Measurements from ENCODE around the gene CACNB2. TPM values are rescaled to one million over a fixed set of nuclear protein-coding genes. Genes with fewer than 3 reads are reported as not detected.
A peak's percentile ranks its signal among the peaks of the same experiment; 100 is the strongest.

The CACNB2 gene
- total RNA-seq, 1 donor from 2014 or later, result 3.5 TPM

- Histone ChIP-seq H3F3A (ENCODE audit: low read depth) (no peaks in the 10 kb centered on the region), H2AFZ (replicated peaks) (no peak overlapping the region), H3K79me2 (ENCODE audit: low read depth) (no peaks in the 10 kb centered on the region), H4K20me1 (ENCODE audit: low read depth) (no peaks in the 10 kb centered on the region), H3K27me3 (no peaks in the 10 kb centered on the region), H3K4me1 (no peaks in the 10 kb centered on the region), H3K36me3 (no peaks in the 10 kb centered on the region), H3K9ac (no peak overlapping the region), H3K4me2 (no peak overlapping the region), H3K9me3 (ENCODE audit: low read depth) (no peaks in the 10 kb centered on the region), H3K4me3 (no peak overlapping the region), H3K27ac (no peak overlapping the region)
- Mint-ChIP-seq H3K27me3 (ENCODE audit: insufficient read depth, low read depth) (no peaks in the 10 kb centered on the region), H3K27ac (no peak overlapping the region), H3K4me3 (no peak overlapping the region), H3K4me1 (no peaks in the 10 kb centered on the region), H3K9me3 (no peaks in the 10 kb centered on the region), H3K36me3 (no peaks in the 10 kb centered on the region)
- DNase-seq (ENCODE audit: low spot score), result no peak
- TF ChIP-seq CTCF (IDR thresholded peaks at IDR 0.05) (no peak), EZH2 (IDR thresholded peaks at IDR 0.05) (no peak), EZH2phosphoT487 (IDR thresholded peaks at IDR 0.05) (no peak)
These were observed 346.2 kb downstream of the CACNB2 start for GRCh38 chr10:18486438-18486837.

DNA sequence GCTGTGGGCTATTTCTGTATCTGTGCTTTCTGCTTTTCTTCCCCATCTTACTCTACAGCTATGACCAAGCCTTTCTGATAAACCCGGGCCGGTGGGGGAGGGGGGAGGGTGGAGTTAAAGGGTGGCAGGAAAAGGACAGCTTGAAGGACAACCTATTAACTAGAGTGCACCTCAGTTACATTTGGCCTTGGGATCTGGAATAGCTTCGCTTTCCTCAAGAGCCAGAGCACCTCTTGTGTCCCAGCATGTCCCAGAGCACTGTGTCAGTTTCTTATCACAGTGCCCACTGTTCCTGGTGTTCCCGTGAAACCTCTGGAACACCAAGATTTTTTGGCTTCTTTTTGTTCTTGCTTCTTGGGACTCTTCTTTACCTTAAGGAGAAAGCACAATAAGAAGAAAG, 350.5 kb downstream of the CACNB2 start:
- H3K4me2 ChIP-seq, result no peak overlapping the region
- H3K79me2 ChIP-seq (ENCODE audit: low read depth), result no peaks in the 10 kb centered on the region
- H3K27me3 ChIP-seq, result no peaks in the 10 kb centered on the region
- no peak overlapping the region for H3K27ac Mint-ChIP-seq
- TF ChIP-seq EZH2phosphoT487 (IDR thresholded peaks at IDR 0.05) (no peak), CTCF (IDR thresholded peaks at IDR 0.05) (no peak), EZH2 (IDR thresholded peaks at IDR 0.05) (no peak)
- peaks cover 2% of the 10 kb centered on the region for H3K9me3 Mint-ChIP-seq
- no peak overlapping the region for H3K4me3 Mint-ChIP-seq
- no peaks in the 10 kb centered on the region for H3K4me1 Mint-ChIP-seq
- H3K36me3 Mint-ChIP-seq, result no peaks in the 10 kb centered on the region
- H3K27me3 Mint-ChIP-seq (ENCODE audit: insufficient read depth, low read depth), result no peaks in the 10 kb centered on the region
- DNase-seq (ENCODE audit: low spot score), result no peak
- H3K4me1 ChIP-seq, result no peaks in the 10 kb centered on the region
- H4K20me1 ChIP-seq (ENCODE audit: low read depth), result no peaks in the 10 kb centered on the region
- no peak overlapping the region for H2AFZ ChIP-seq (replicated peaks)
- no peaks in the 10 kb centered on the region for H3F3A ChIP-seq (ENCODE audit: low read depth)
- H3K4me3 ChIP-seq, result no peak overlapping the region
- no peak overlapping the region for H3K27ac ChIP-seq
- no peaks in the 10 kb centered on the region for H3K36me3 ChIP-seq
- no peaks in the 10 kb centered on the region for H3K9me3 ChIP-seq (ENCODE audit: low read depth)
- no peak overlapping the region for H3K9ac ChIP-seq

DNA sequence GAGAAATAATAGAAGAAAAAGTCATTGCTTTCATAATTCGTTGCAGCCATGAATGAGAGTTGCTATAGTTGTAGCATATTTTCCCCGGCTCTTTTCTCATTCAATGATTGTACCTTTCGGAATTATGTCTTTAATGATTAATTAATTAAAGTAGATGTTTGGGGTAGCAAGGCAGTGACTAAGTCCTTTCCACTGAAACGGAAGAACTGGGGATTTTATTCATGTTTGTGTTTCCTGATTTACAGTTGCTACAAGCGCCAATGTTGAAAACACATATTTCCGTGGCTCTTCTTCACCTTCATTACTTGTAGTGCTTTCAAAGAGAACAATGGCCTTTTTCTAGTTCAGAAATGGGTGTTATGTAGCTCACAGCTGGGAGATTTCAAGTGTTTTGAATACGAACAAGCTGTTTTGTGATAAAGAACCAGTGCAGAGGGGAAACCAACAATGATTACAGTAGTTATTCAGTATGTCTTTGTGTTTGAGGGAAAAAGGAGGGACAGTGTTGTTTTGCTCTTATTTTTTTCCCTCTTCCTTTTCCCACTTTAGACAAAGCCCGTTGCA, 357.7 kb downstream of the CACNB2 start:
- Mint-ChIP-seq H3K4me3 (no peak overlapping the region), H3K36me3 (no peaks in the 10 kb centered on the region), H3K4me1 (peaks cover 3% of the 10 kb centered on the region), H3K27ac (no peak overlapping the region), H3K27me3 (ENCODE audit: insufficient read depth, low read depth) (no peaks in the 10 kb centered on the region), H3K9me3 (peaks cover 2% of the 10 kb centered on the region)
- Histone ChIP-seq H3K9me3 (ENCODE audit: low read depth) (no peaks in the 10 kb centered on the region), H3K36me3 (no peaks in the 10 kb centered on the region), H4K20me1 (ENCODE audit: low read depth) (no peaks in the 10 kb centered on the region), H3K27ac (no peak overlapping the region), H3K4me1 (peaks cover 12% of the 10 kb centered on the region), H3K9ac (peak overlapping the region; percentile 11), H3K4me2 (peak overlapping the region; percentile 41), H3F3A (ENCODE audit: low read depth) (no peaks in the 10 kb centered on the region), H3K4me3 (no peak overlapping the region), H3K27me3 (no peaks in the 10 kb centered on the region), H3K79me2 (ENCODE audit: low read depth) (no peaks in the 10 kb centered on the region), H2AFZ (replicated peaks) (no peak overlapping the region)
- no peak for TF ChIP-seq CTCF (IDR thresholded peaks at IDR 0.05)
- no peak for TF ChIP-seq EZH2phosphoT487 (IDR thresholded peaks at IDR 0.05)
- TF ChIP-seq EZH2 (IDR thresholded peaks at IDR 0.05), result no peak
- peak; percentile 7 for DNase-seq (ENCODE audit: low spot score)

Measured in neural progenitor cell (in vitro differentiated cells).